Aorta (tissue), 5 donors: ENCODE measurements around the gene ATF2. TPM values are rescaled to one million over a fixed set of nuclear protein-coding genes. Genes with fewer than 3 reads are reported as not detected.

Experiments
- ATAC-seq: fragments of 200-7000 bp; cut with Tn5 transposase; one replicate; pipeline ENCODE4 v1.9.1; 2022; ENCODE audit warnings: moderate library complexity; ENCODE audit not compliant: low FRiP score
- DNase-seq, 2 donors: peaks; one replicate each; pipeline ENCODE4 v3.0.0-alpha.2; 2020
- H3K27ac ChIP-seq, 2 donors: one replicate each; pipeline ENCODE4 v1.5.1; 2013; ENCODE audit warnings: low read length in 2 of 2, mild to moderate bottlenecking in 2 of 2, moderate library complexity in 2 of 2, control low read depth in 1 of 2, inconsistent platforms in 1 of 2, low read depth in 1 of 2
- H3K27me3 ChIP-seq, 2 donors: one replicate each; pipeline ENCODE4 v1.6.1; 2013; ENCODE audit warnings: control low read depth in 1 of 2, low read length in 1 of 2, mild to moderate bottlenecking in 1 of 2, moderate library complexity in 1 of 2; ENCODE audit not compliant: insufficient read depth in 2 of 2, control insufficient read depth in 1 of 2
- H3K36me3 ChIP-seq, 2 donors: one replicate each; pipeline ENCODE4 v1.6.1; 2013; ENCODE audit warnings: control low read depth in 1 of 2, low read length in 1 of 2, mild to moderate bottlenecking in 1 of 2; ENCODE audit not compliant: insufficient read depth in 2 of 2, control insufficient read depth in 1 of 2
- H3K4me1 ChIP-seq, 2 donors: one replicate each; pipeline ENCODE4 v1.6.1; 2013; ENCODE audit warnings: low read length in 2 of 2, control low read depth in 1 of 2, mild to moderate bottlenecking in 1 of 2, moderate library complexity in 1 of 2; ENCODE audit not compliant: insufficient read depth in 2 of 2, control insufficient read depth in 1 of 2
- H3K4me3 ChIP-seq, 2 donors: one replicate each; pipeline ENCODE4 v1.5.1; 2013; ENCODE audit warnings: low read length in 2 of 2, control low read depth in 1 of 2, mild to moderate bottlenecking in 1 of 2
- H3K9me3 ChIP-seq: one replicate; pipeline ENCODE4 v1.6.1; 2013; ENCODE audit warnings: mild to moderate bottlenecking, low read length; ENCODE audit not compliant: control insufficient read depth
- WGBS, 2 donors: extraction: QIAGEN DNeasy Blood & Tissue Kit; methylation state at CpG; one replicate each; pipeline ENCODE4 v1.1.7; 2013; 5-methylcytosine and 5-hydroxymethylcytosine counted together
- intact Hi-C, 2 donors: fragments of 100-400 bp; cut with DNase I; formaldehyde crosslinking; loops; one replicate each; pipeline versions ENCODE4 v1.14.2 to v1.15.0; 2022
- polyA plus RNA-seq, 2 donors: library from polyadenylated mRNA; stranded (reverse); fragments of 200-250 nt; gene quantifications; one replicate each; pipeline ENCODE4 v1.2.3, GENCODE V29; 2013
- total RNA-seq, 2 donors: library from RNA; stranded (reverse); fragmentation: NEBNext Ultra II Directional; extraction: Animal tissue kit (Norgen Biotek cat#: 25700); gene quantifications; one replicate each; pipeline ENCODE4 v1.2.1, GENCODE V29; 2021
- donor health status: healthy with polysubstance abuse.
- donor health status: Bipolar disorder and iron deficiency.
- donor health status: DM: no; HTN: no; CAD: no.
- donor health status: DM: no; HTN: no; CAD: no.
- donor health status: DM: yes; HTN: yes; CAD: no.

Gene ATF2
- total and polyA plus RNA-seq, 4 donors = 17.3 to 72.0 (median 40.9) TPM

DNA sequence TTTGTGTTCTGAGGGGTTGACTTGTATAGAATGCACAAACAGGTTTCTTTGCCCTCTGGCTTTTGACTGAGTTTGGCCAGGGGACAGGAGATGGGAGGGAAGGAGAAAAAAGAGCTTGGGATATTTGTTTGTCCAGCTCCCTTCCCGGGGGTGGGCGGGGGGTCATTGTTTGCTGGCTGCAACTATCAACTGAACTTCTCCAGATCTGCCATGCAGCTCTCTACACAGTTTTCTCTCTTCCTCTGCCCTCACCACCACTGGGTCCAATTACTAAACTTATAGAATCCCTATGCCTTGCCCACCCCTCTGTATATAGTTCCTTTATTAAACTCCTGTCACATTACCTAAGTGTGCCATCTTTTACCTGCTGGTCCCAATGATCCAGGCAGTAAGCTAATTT, 130.1 kb downstream of the ATF2 start:
- intact Hi-C loops = loop anchor here in 1 of 2 donors (10.0 kb wide), 1 partner anchor 127 kb away; the partner anchor contains the start of gene ATF2
- no peak for DNase-seq
- no peak for ATAC-seq
- H3K4me1 ChIP-seq = no peaks in the 10 kb centered on the region
- H3K4me3 ChIP-seq = no peak overlapping the region
- no peaks in the 10 kb centered on the region for H3K27me3 ChIP-seq
- no peak overlapping the region for H3K27ac ChIP-seq
- no peaks in the 10 kb centered on the region for H3K9me3 ChIP-seq
- 75 to 84% methylated on average over 2 of the region's 2 CpGs for WGBS, 2 donors
- H3K36me3 ChIP-seq = no peaks in the 10 kb centered on the region

DNA sequence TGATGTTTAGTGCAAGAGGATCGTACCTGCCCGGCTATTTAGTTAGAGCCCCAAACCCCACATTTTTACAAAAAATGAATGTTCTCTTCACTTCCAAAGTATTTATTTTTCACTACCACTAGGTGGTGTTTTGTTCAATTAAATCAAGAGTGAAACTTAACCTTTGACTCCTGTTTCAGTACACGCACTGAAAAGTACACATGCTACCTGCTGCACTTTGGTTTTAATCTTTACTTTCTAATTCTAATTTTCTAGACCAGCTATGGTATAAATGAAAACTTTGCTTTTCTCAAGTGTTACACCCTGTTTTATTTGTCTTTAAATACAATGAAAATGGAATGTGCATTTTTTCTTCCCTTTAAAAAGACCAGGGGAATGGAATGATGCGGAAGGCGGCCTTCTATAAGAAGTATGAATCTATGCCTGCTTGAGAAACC, 131.4 kb downstream of the ATF2 start:
- intact Hi-C loops = loop anchor here in 1 of 2 donors (10.0 kb wide), 1 partner anchor 128 kb away; the partner anchor contains the start of gene ATF2
- no peaks in the 10 kb centered on the region for H3K4me1 ChIP-seq
- ATAC-seq = no peak
- H3K9me3 ChIP-seq = no peaks in the 10 kb centered on the region
- H3K4me3 ChIP-seq = peak overlapping the region in 1 of 2 donors; percentile 10
- H3K36me3 ChIP-seq = no peaks in the 10 kb centered on the region
- H3K27me3 ChIP-seq = no peaks in the 10 kb centered on the region
- WGBS, 2 donors = 32 to 38% methylated on average over 5 of the region's 5 CpGs
- H3K27ac ChIP-seq = no peak overlapping the region
- DNase-seq = no peak

DNA sequence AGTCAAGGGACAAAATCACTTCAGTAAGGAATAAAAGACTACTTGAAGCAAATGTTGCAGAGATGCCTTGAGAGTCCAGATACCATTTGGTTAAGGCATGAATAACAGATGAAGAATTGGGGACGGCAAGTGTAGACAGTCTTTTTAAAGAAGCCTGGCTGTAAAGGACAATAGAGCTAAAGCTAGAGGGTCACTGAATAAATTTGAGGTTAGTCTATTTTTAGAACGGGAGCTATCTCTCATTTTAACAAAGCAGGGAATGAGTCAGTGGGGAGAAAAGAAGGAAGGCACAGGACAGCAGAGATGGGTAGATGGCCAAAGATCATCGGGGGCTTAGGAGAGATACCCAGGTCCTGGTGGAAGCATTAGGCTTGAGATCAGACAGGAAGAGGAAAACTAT, 132.2 kb downstream of the ATF2 start:
- intact Hi-C loops = loop anchor here in 1 of 2 donors (10.0 kb wide), 1 partner anchor 129 kb away; the partner anchor contains the start of gene ATF2
- Histone ChIP-seq H3K27ac (no peak overlapping the region), H3K36me3 (no peaks in the 10 kb centered on the region), H3K9me3 (no peaks in the 10 kb centered on the region), H3K4me3 (no peak overlapping the region), H3K4me1 (no peaks in the 10 kb centered on the region), H3K27me3 (no peaks in the 10 kb centered on the region)
- WGBS, 2 donors = 51 to 54% methylated on average over 3 of the region's 3 CpGs
- ATAC-seq (no peak), DNase-seq (no peak)

DNA sequence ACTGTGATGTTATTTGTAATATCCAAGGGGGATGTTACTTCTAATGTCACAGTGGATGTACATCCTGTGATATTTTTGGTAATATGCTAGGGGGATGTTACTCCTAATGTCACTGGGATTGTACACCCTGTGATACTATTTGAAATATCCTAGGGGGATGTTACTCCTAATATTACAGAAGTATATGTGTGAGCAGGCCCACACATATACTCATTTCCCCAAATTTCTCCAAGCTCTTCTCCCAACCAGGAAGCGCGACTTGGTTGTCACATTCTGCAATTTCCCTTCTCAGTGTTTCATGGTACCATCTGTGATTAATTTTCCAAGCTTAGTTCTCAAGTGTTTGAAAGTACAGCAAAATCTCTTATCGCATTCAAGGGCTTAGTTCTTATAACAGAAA, 133.3 kb downstream of the ATF2 start:
- ATAC-seq = no peak
- H3K27ac ChIP-seq = no peak overlapping the region
- WGBS, 2 donors = 98% methylated on average over 3 of the region's 3 CpGs

DNA sequence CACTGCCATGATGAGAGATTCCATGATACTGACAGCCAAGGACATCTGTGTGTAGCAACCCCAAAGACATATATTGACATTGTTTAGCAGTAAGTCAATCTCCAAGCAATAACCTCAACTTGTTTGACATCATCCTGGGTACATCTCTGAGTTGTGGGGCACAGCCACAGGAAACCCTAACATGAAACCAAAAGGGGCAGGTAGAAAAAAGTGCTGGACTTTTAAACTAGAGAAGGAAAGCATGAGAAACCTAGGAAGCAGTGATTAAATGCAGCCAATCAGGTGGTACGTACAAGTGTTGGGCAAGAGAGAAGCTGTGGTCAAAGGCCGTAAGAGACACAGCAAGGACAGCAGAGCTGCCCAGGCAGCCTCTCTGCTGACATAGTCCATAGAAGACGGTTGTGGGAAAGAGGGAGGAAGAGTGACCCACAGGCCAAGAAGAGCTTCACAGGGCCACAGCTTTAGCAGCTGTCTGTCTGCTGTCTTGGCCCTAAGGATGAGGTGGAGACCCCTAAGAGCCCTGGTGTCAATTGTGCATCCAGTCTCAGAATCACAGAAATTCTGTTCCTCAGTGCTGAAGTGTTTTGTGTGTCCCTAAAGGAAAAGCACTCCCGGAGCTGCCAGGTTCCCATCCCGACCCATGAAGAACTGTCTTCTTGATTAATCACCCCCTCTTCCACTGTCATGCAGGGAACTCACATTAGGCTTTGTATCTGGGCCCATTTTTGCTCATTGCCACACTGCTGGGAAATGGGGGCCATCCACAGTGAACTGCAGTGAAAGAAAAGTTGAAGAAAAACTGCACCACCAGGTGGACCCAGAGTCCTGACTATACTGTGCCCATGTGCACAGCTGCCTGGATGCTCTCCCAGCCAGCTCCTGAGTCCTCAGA, 137.4 kb downstream of the ATF2 start:
- DNase-seq = no peak
- no peaks in the 10 kb centered on the region for H3K9me3 ChIP-seq
- 77 to 79% methylated on average over 5 of the region's 5 CpGs for WGBS, 2 donors
- H3K27me3 ChIP-seq = no peaks in the 10 kb centered on the region
- peaks cover 0 to 2% of the 10 kb centered on the region in 2 donors for H3K4me1 ChIP-seq
- intact Hi-C loops = loop anchor here in 1 of 2 donors (10.0 kb wide), 1 partner anchor 134 kb away; the partner anchor contains the start of gene ATF2
- peak; percentile 66 for ATAC-seq
- H3K27ac ChIP-seq = no peak overlapping the region
- H3K4me3 ChIP-seq = no peak overlapping the region
- no peaks in the 10 kb centered on the region for H3K36me3 ChIP-seq

More for the DNA sequence above, 133.3 kb downstream of the ATF2 start:
- intact Hi-C loops = loop anchor here in 1 of 2 donors (10.0 kb wide), 1 partner anchor 130 kb away; the partner anchor contains the start of gene ATF2
- DNase-seq = no peak
- H3K4me1 ChIP-seq = no peaks in the 10 kb centered on the region
- no peak overlapping the region for H3K4me3 ChIP-seq
- H3K9me3 ChIP-seq = no peaks in the 10 kb centered on the region
- no peaks in the 10 kb centered on the region for H3K36me3 ChIP-seq
- no peaks in the 10 kb centered on the region for H3K27me3 ChIP-seq

DNA sequence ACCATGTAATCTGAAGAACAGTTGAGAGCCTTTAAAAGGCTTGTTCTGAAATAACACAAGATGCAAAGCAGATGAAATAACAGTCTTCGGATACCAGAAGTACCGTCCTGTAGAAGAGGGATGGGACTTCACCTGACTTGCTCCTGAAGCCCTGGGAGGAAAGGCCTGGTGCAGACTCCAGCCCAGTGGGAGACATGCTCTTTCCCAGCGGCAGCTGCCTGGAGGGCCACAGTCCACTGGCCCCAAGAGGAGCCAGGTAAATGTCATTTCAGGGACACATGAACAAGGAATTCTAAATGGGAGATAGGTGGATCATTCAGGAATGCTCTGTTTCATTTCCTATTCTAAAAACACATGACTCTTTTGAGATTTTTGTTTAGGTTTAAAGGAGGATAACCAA, 140.2 kb downstream of the ATF2 start:
- Histone ChIP-seq H3K36me3 (no peaks in the 10 kb centered on the region), H3K9me3 (no peaks in the 10 kb centered on the region), H3K4me1 (peaks cover 0 to 2% of the 10 kb centered on the region in 2 donors), H3K27ac (peak overlapping the region; percentile 68 to 87), H3K4me3 (no peak overlapping the region), H3K27me3 (no peaks in the 10 kb centered on the region)
- 77 to 88% methylated on average over 3 of the region's 3 CpGs for WGBS, 2 donors
- no peak for ATAC-seq
- no peak for DNase-seq
- intact Hi-C loops = no loop called here

DNA sequence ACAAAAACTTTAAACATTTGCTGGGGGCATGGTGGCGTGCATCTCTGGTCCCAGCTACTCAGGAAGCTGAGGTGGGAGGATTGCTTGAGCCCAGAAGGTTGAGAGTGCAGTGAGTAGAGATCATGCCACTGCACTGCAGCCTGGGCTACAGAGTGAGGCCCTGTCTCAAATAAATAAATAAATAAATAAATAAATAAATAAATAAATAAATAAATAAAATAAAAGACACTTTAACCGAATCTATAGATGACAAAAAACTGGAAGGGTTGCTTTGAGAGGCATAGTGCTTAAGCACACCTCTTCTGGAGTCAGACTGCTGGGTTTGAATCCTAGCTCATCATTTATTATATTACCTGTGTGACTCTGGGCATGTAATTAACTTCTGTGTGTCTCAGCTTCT, 141.6 kb downstream of the ATF2 start:
- ATAC-seq = no peak
- H3K9me3 ChIP-seq = no peaks in the 10 kb centered on the region
- H3K4me3 ChIP-seq = no peak overlapping the region
- no peaks in the 10 kb centered on the region for H3K27me3 ChIP-seq
- intact Hi-C loops = no loop called here
- peaks cover 0 to 2% of the 10 kb centered on the region in 2 donors for H3K4me1 ChIP-seq
- H3K27ac ChIP-seq = no peak overlapping the region
- no peak for DNase-seq
- 94 to 98% methylated on average over 2 of the region's 2 CpGs for WGBS, 2 donors
- no peaks in the 10 kb centered on the region for H3K36me3 ChIP-seq

DNA sequence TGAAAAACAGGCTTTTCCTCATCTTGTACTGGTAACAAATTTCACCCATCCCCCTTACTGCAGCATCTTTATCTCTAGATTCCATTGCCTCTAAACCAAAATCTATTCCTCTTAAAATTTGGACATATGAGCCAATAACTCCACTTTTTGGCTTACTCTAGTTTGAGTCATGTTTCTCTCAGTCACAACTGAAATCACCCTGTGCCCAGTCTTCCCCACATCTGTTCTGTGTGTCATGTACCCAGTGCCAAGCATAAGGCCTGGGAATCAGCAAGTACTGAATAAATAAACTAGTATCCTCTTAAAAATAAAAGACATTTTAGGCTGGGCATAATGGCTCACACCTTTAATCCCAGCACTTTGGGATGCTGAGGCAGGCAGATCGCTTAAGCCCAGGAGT, 142.1 kb downstream of the ATF2 start:
- peaks cover 0 to 2% of the 10 kb centered on the region in 2 donors for H3K4me1 ChIP-seq
- H3K27me3 ChIP-seq = no peaks in the 10 kb centered on the region
- 100% methylated on average over 1 of the region's 1 CpG for WGBS, 2 donors
- DNase-seq (no peak), ATAC-seq (no peak)
- H3K36me3 ChIP-seq = no peaks in the 10 kb centered on the region
- H3K4me3 ChIP-seq = no peak overlapping the region
- H3K27ac ChIP-seq = no peak overlapping the region
- intact Hi-C loops = no loop called here
- H3K9me3 ChIP-seq = no peaks in the 10 kb centered on the region

DNA sequence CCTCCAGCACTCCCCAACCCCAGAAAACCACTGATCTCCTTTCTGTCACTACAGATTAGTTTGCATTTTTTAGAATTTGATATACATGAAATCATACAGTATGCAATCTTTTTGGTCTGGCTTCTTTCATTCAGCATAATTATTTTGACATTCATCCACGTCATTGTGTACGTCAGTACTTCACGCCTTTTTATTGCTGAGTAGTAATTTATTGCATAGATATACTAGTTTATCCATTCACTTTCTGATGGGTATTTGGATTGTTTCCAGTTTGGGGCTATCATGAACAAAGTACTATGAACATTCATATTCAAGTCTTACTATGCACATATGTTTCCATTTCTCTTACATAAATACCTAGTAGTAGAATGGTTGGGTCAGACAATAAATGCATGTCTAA, 142.8 kb downstream of the ATF2 start:
- 93 to 94% methylated on average over 3 of the region's 3 CpGs for WGBS, 2 donors
- Histone ChIP-seq H3K9me3 (no peaks in the 10 kb centered on the region), H3K27me3 (no peaks in the 10 kb centered on the region), H3K36me3 (no peaks in the 10 kb centered on the region), H3K4me1 (peaks cover 0 to 2% of the 10 kb centered on the region in 2 donors), H3K27ac (no peak overlapping the region), H3K4me3 (no peak overlapping the region)
- intact Hi-C loops = no loop called here
- DNase-seq (no peak), ATAC-seq (no peak)
